GM21381 (cell line): ENCODE data around the gene CIB1.
"Not testable (repeated sequence)": the region's sequence is repeated elsewhere in the genome, so short reads cannot be mapped to it uniquely, and the experiment has no call there.

ENCODE experiments used
- ATAC-seq: cut with Tn5 transposase; IDR thresholded peaks from one replicate; pipeline ENCODE4 v1.9.1; 2021; ENCODE audit warnings: mild to moderate bottlenecking, moderate library complexity; ENCODE audit not compliant: unreplicated experiment

The CIB1 gene

DNA sequence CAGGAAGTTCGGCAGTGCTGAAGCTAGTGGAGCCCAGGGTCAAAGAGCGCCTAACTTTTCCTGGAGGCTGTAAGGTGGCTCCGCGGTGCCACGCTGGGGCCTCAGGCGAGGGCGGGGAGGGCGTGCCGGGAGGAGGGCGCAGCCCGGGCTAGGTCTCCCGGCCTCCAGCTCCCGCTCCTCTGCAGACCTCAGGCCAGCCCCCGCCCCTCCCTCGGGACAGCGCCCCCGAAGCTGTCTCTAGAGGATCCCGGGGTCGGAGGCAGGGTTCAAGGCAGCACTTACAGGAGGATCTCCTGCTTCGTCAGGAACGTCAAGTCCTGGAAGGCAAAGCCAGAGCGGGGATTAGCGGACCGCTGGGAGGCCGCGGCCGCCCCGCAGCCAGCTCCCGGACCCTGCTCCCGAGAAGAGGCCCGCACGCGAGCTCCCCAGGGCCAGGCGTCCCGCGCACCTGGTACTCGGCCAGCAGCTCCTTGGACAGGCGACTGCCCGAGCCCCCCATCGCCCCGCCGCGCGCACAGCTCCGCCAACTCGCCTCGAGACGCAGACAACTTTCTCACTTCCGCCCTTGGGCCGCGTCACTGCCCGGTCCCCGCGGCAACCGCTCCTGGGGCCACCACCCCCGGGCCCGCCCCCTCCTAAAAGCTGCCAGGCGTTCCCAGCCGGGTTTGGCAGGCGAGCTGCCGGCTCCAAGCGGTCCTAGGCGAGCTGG, at the start of gene CIB1:
Gene CIB1, minus strand, starts transcription at position 555 of the 709 bp plus-strand sequence. Its CDS starts 56 bp downstream, at position 499.
- ATAC-seq = peak; percentile 87

GRCh38 chr15:90281637-90282036, 47.9 kb upstream of the CIB1 start:
- ATAC-seq = not testable (repeated sequence)

GRCh38 chr15:90280743-90281142, 47.0 kb upstream of the CIB1 start:
- ATAC-seq = not testable (repeated sequence)

DNA sequence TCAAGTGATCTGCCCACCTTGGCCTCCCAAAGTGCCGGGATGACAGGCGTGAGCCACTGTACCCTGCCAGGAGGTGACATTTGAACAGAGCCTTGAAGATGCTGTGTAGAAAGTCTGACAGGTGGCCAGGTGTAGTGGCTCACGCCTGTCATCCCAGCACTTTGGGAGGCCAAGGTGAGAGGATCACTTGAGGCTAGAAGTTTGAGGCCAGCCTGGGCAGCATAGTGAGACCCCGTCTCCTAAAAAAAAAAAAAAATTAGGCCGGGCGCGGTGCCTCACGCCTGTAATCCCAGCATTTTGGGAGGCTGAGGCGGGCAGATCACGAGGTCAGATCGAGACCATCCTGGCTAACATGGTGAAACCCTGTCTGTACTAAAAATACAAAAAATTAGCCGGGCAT, 44.7 kb upstream of the CIB1 start:
- ATAC-seq = not testable (repeated sequence)

GRCh38 chr15:90271459-90272166, 37.9 kb upstream of the CIB1 start:
- no peak for ATAC-seq

DNA sequence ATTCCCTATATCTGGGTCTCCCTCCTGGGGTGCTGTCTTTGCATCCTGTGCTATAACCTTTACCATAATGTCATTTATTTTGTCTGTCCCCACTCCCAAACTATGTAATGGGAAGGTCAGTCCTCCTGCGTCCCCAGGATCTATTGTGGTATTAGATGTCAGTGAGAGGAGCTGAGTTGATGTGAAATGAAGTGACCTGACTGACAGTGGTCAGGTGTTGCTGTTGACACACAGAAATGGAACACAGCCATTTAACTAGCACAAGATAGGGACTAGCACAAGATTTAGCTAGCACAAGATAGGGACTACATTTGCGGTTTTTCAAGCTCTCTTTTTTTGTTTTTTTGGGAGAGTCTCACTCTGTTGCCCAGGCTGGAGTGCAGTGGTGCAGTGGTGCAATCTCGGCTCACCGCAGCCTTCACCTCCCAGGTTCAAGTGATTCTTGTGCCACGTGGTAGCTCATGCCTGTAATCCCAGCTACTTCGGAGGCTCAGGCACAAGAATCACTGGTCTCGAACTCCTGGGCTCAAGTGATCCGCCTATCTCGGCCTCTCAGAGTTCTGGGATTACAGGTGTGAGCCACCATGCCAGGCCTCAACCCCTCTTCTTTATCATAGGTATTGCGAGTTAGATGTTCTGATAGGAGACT, 36.9 kb upstream of the CIB1 start:
- no peak for ATAC-seq

- no peak for ATAC-seq
These were observed 34.7 kb upstream of the CIB1 start for GRCh38 chr15:90268415-90268814.

GRCh38 chr15:90266485-90266884, 32.7 kb upstream of the CIB1 start:
- no peak for ATAC-seq

GRCh38 chr15:90266061-90266431, 32.3 kb upstream of the CIB1 start:
- peak; percentile 5 for ATAC-seq

DNA sequence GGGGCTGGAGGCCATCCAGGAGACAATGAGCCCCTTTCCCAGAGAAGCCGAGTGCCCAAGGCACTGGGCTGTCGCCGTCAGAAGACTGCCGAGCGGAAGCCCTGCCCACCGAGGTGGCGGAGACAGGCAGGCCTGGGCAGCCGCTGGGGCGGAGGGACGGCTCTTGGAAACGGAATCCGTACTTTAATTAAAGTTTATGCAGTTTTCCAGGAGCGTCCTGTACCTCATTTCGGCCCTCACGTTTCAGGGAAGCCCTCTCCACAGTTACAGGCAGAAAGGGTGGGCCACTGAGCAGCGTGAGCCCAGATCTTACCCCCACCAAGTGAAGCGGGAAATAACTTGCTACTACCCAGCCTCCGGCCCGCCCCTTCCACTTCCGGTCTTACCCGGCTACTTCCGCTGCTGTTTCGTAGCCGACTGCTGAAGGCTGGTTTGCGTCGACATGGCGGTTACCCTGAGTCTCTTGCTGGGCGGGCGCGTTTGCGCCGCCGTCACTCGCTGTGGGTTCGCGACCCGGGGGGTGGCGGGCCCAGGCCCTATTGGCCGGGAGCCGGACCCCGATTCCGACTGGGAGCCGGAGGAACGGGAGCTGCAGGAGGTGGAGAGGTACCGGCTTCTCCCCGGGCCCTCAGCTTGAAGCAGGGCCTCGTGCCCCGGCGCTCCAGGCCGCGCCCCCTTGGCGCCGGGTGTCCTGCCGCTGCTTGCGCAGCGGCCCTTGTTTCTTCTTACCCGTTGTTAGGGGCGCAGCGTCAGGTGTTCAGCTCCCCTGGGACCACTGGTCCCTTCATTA, 31.7 kb upstream of the CIB1 start, which contains the start of gene NGRN:
Gene NGRN, plus strand, starts transcription at position 402 of the 790 bp plus-strand sequence. Its CDS starts 41 bp downstream, at position 443.
- ATAC-seq = peak; percentile 92

DNA sequence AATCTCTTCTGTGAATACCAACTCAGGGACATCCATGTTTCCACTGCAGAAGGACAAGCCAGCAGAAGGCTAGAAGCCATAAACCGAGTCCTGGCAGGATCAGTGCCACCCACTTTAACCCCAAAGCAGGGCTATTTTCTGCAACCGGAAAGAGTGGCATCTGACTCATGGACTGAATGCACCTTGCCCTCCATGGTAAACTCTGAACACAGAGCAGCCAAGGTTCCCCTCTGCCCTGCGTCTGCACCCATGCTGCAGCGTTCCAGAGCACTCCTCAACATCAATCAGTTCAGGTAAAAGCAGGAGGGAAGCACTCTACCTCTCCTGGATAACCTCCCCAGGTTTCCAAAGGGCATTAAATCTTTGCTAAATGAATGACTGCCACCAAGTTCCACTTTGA, 30.9 kb upstream of the CIB1 start:
- no peak for ATAC-seq

DNA sequence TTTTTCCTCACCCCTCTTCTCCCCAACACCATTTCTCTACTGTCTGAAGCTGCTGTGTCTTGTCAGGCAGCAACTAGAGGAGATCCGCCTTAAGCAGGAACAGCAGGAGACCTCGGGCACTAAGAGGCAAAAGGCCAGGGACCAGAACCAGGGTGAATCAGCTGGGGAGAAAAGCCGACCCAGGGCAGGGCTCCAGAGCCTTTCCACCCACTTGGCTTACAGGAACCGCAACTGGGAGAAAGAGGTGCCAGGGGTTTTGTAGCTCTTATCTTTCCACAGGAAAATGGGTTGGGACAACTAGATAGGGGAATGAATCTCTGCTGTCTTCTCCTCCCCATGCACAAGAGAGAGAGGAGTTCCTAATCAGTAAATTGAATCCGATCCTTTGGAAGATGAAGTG, 28.7 kb upstream of the CIB1 start:
- ATAC-seq = no peak

DNA sequence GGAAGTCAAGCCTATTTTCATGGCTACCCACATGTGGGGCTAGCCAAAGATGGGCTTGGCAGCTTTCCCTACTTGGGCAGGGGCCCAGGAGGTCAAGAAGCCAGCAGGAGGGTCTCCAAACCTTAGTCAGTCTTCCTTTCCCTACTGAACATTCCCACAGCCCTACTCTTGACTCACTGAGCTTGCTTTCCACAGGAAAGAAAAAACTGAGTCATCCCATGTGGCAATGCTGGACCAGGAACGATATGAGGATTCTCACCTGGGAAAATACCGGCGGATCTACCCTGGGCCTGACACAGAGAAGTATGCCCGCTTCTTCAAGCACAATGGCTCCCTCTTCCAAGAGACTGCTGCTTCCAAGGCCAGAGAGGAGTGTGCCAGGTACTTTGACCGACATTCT, 28.1 kb upstream of the CIB1 start:
- ATAC-seq = no peak

DNA sequence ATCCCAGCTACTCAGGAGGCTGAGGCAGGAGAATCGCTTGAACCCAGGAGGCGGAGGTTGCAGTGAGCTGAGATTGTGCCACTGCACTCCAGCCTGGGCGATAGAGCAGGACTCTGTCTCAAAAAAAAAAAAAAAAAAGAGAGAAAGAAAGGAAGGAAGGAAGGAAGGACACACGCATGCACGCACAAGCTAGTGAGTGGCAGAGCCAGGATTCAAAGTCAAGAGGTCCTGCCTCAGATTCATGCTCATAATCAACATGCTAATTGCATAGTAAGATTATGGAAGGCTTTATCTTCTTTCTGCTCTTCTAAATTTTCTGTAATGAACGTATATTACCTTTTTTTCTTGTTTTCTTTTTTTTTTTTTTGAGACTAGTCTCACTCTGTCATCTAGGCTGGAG, 27.0 kb upstream of the CIB1 start:
- not testable (repeated sequence) for ATAC-seq

DNA sequence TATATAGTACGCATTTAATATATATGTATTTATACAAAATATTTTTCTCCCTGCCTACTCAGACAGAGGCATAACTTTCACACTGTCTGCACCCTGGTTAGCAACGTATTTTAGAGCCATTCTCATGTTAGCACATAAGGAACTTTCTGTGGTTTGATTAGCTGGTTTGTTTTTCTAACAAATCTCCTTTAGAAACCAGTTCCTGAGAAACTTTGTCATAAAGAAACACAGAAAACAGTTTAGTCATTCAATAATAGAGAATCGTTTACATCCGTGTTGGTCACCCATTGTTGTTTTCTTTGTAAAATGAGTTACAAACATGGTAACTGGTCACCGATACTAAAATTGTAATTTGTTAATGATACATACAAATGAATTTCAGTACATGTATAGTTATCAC, 25.8 kb upstream of the CIB1 start:
- ATAC-seq = peak; percentile 76

GRCh38 chr15:90257776-90258175, 24.0 kb upstream of the CIB1 start:
- no peak for ATAC-seq

- peak; percentile 84 for ATAC-seq
These were observed 15.6 kb upstream of the CIB1 start, which contains the start of gene TTLL13 for GRCh38 chr15:90249203-90249863. TTLL13 (plus strand) TSS chr15:90249556; CDS start chr15:90250631, 1,075 bp downstream.

DNA sequence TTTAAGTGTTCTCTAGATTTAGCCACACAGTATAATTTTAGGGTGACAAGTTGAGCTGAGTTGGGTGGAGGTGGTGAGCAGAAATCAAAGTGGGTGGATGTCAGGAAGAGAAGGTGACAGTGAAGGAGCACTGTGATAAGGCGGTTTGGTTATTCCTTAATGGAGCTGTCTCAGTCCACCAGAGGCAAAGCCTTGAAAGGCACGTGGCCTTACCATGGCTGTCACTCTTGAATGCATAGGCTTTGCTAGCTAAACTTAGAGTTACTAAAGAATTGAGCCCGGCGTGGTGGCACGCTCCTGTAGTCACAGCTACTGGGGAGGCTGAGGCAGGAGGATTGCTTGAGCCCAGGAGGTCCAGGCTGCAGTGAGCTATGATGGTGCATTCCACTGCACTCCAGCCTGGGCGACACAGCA, 15.1 kb upstream of the CIB1 start:
- no peak for ATAC-seq

- ATAC-seq = no peak
These were observed 10.3 kb upstream of the CIB1 start for GRCh38 chr15:90243943-90244639.
